Fibroblast of peridontal ligament (primary cell): ENCODE results near the gene MAP6.
A peak's percentile ranks its signal among the peaks of the same experiment; 100 is the strongest.

Experiments used
- DNase-seq: peaks from one replicate; pipeline ENCODE4 v3.0.0-alpha.2; 2010; ENCODE audit errors: extremely low read depth

The MAP6 gene

GRCh38 chr11:75631086-75631730 is 37.6 kb downstream of the MAP6 start:
- no peak for DNase-seq

DNA sequence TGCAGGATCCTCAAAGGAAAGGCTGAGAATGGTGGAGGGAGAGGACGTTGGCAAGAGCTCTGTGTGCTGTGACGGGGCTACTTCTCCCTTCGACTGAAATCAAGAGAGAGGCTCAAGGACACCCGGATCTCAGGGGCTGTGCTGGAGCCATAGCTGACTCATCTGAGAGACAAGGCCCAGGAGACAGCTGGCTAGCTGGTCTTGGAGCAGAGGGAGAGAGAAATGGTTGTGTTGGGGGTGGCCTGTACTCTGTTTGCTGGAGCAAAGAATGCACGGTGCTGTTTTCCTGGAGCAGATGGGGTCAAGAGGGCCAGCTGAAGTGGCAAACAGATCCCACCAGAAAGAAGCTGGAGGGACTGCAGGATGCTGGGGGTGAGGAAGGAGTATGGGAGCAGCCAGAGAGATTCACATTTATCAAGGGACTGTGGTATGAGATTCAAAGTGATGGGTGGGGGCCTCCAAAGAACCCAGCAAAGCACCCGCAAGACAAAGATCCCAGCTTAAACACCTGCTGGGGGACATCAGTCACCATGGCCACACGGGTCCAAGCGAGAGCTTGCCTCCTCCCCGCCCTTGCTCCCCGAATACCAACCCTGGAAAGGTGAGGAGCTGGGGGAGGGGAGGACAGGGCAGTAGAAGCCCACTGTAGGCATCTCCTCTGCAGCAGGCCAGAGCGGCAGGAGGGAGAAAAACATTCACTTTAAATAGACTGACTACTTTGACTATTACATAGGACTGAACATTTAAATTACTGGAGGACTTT is 40.8 kb downstream of the MAP6 start:
- no peak for DNase-seq

- peak; percentile 34 for DNase-seq
Measured at GRCh38 chr11:75626889-75627529, 41.8 kb downstream of the MAP6 start.

GRCh38 chr11:75625991-75626888 is 42.6 kb downstream of the MAP6 start:
- peak; percentile 84 for DNase-seq

DNA sequence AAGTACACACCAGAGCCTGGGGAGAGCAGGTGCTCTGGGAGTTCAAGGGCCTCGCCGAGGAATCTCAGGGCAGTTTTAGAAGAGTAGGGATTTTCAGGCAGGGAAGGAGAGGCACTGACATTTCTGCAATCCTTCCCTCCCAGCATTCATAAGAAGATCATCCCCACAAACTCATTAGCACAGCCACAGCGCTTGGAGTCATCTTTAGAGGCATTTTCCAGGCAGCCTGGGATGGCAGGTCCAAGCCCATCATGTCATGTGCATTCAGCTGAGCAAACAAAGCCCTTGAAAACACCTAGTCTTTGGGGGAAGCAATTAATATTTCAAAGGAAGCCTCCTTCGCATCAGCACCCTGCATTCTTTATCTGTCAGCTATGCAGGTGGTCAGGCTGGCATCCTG is 43.8 kb downstream of the MAP6 start:
- DNase-seq = no peak

DNA sequence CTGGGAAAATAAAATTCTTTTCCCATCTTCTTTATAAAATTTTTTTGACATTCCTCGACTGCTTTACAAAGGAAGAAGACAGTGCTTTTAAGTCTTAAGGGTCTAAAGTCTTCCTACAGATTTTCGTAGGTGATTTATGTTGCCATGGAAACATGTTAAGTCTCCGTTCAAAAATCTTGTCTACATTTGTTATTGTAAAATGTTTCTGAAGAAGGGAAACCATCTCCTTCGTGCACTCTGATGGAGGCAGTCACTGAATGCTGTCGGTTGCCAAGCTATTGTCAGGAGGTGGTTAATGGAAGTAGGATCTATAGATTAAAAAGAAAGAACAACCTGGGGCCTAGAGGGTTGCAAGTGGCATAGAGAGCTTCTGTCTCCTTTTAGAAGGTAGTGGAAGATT is 52.6 kb downstream of the MAP6 start:
- no peak for DNase-seq

DNA sequence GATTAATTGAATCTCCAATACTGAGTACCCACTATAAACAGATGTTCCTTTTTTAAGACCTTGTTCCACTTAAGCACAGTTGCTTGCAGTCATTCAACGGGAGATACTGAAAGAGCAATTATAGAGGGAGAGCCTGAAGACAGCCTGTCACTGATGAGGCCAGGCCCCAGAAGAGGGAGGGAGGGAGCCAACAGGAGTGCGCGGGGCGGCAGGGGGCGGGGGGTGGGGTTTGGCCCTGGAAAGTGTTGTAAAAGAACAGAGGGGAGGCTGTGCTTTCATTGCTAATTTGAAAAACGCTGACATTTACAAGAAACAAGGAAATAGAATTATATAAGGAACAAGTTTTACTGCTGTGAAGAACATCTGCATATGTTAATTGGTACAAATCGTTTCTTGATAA is 53.1 kb downstream of the MAP6 start:
- no peak for DNase-seq

DNA sequence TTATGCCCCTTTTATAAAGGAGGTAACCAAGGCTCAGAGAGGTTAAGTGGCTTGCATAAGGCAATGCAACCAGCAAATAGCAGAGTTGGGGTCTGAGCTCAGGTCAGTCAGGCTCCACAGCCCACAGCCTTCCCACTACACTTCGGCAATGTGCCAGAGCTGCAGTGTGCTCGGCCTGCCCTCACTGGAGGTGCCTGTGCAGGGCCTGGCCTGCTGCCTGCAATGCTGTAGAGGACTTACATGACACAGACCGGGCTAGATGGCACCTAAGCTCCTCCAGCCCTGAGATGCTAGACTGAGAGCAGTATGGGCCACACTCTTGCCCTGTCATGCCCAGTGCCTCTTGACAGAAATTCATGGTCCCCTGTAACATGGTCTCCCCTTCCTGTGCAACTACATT is 57.0 kb downstream of the MAP6 start:
- no peak for DNase-seq

DNA sequence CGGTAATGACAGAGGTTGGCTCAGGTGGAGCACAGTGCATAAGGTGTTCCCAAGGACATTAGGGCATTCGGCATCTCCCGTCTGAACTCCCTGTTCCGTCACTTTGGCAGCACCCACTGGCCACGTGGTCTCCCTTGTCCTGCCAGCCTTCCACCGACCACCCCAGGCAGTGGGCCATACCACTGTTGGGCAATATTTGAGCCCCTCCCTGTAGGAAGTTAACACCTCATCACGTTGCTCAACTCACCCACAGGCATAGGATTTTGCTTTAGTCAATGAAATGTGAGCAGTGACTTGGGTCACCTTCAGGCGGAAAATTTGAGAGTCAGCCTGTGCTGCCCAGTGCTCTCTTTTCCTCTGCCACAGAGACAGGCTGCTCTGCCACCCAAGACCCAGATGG is 62.7 kb downstream of the MAP6 start:
- no peak for DNase-seq

DNA sequence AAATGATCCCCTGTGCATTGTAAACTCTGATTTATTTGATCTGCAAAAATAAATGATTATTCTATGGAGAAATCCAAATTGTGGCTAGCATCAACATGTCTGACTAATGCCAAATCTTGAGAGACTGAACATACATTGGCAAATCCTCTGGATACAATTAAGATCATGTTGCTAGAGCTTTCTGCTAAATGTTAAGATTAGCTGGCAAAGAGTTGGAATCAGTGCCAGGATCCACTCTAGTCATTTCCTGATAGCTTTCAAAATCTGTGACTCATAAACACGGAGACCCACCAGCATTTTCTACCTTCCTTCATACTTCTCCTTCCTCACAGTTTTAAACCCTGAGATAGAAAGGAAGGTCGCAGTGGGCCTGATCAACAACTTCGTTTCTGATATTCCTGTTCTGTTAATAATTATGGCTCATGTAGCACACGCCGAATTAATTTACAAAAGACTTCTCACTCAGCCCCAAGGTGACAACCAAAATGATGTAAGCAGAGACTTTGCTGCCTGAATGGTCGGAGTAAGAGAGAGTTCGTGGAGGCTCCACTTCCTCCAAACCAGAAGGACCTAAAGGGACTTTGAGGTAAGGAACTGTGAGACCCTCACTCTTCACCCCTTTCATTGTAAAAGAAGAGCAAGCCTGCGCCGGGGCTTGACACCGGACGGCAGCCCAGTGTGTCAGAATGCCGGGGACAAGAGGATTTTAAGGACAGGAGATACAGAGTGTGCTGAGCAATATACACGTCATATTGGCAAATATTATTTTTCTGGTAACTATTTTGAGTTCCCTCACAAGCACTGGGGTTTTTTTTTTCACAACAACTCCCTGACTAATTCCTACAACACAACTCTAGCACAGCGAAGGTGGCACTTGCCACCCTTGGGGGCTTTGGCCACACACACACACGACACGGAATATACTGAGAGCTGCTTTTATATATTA is 64.8 kb downstream of the MAP6 start:
- DNase-seq = peak; percentile 98

- no peak for DNase-seq
Measured at GRCh38 chr11:75602951-75603350, 65.9 kb downstream of the MAP6 start.

DNA sequence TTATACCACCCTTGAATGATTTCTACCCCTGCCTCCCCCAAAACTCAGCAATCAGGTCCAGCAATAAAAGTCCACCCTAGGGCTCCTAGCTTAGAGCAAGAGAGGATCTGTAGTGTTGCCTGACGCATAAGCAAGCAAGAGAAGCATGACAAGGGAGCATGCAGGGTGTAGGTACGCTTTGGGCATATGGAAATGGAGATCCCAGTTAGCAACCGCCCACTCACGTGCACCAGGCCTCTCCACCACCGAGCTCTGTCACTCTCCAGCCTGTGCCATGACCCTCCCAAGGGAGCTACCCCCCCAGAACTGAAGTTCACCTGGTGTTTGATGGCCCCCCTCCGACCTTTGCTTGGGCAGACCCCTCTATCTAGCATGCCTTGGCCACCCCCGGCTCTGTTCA is 67.3 kb downstream of the MAP6 start:
- no peak for DNase-seq

- DNase-seq = no peak
Measured at GRCh38 chr11:75600356-75600755, 68.5 kb downstream of the MAP6 start.

GRCh38 chr11:75598900-75599299 is 69.9 kb downstream of the MAP6 start:
- DNase-seq = no peak

DNA sequence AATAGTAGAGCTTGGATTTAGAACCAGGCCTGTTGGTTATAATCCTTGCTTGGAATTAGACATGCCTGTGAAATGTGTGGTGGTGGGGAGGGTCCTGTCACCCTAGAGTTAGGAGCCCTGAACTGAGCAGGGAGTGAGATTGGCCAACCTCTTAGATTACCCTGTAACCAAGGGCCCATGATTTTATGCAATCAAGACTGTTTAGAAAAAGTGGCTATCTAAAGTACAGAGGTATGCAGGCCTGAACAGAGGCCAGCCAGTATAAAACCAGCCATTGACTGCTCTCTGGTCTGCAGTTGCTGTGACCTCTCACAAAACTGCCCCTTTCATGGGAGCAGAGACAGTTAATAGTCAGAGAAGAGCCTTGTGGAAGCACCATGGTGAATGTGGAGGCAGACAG is 70.6 kb downstream of the MAP6 start:
- DNase-seq = peak; percentile 67

GRCh38 chr11:75597636-75598035 is 71.2 kb downstream of the MAP6 start:
- no peak for DNase-seq

DNA sequence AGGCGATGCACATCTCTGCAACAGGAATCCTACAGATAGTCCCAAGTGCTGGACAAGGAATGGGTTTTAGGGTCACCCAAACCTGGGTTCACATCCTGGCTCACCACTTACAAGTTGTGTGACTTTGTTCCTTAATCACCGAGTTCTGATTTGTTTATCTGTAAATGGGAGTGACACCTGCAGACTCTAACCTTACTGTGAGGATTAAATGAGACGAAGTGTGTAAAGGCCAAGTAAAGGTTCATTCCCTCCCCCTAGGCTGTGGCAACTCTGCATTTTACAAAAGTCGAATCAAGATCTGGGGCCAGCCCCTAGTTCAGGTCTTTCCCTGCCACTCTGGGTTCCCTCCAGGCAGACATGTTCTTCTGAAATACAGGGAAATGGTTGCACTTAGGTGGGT is 71.9 kb downstream of the MAP6 start:
- DNase-seq = no peak

DNA sequence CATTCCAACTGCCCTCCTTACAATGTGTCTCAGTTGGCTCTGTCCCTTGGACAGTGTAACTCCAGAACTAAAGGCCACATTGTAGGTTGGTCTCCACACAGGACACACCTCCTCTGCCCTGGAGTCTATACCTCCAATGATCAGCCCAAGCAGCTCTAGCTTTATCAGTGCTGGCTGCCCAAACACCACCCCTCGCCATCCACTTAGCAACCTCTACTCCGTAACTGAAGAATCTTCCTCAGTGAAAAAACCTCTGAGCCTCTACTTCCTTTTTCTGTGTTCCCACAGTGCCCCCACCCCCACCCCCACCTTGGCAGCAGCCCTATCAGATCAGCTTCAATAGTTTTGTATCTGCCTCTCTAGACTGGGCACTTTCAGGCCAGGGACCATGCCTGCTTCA is 73.4 kb downstream of the MAP6 start:
- no peak for DNase-seq

DNA sequence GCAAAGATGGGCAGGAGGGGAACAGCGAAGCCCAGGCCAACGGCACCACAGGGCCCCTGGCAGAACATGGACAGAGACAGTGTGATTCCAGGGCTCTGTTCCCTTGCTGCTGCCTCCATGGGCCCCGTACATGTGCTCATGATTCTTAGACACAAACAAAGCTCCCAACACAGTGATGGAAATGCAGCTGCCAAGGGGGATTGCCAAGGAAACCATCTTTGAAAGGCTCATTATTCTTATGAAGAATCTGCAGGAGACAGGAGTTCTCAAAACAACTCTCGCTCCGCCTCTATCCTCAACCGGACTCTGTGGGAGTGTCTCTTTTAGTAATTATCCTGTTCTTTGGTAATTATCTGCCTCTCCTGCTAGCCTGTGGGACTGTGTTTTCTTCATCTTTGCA is 74.6 kb downstream of the MAP6 start:
- no peak for DNase-seq

DNA sequence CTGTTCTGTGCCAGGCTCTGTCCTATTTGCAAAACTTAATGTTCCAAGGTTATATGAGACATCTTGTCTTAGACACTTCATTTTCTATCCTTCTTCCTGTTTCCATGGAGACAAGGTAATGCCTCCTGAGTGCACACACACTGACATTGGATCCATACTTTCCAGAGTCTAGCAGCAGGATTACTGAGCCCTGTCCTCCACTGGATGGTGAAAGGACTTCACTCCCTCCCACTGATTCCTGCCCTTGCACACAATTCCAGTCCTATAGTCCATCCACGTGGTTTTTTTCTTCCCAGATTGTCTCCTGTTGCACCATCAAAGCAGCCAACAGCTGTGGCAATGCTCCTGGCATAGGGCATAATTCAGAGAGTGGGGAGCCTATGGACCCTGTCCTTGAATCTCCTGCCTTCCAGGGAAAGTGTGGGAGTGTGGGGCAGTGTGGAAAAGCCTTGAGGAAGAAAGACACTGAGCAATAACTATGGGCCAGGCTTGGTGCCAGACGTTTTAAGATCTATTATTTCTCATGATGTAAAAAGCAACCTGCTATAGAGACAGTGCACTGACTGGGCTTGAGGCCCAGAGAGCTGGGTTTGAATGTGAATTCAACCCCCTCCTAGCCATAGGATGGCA is 75.4 kb downstream of the MAP6 start:
- DNase-seq = no peak

- DNase-seq = no peak
Measured at GRCh38 chr11:75592715-75593114, 76.1 kb downstream of the MAP6 start.
